ENCODE data around the gene A3GALT2.

Gene A3GALT2

GRCh38 chr1:33367485-33368405, 46.8 kb upstream of the A3GALT2 start:
- no peak for TF ChIP-seq TAF1 (IDR thresholded peaks at IDR 0.05; ENCODE audit: borderline replicate concordance, insufficient read depth, low read length)
- no peak for TF ChIP-seq POLR2AphosphoS5 (IDR thresholded peaks at IDR 0.05; ENCODE audit: low read depth, low read length)
- TF ChIP-seq SIN3A (IDR thresholded peaks at IDR 0.05; ENCODE audit: borderline replicate concordance, insufficient read depth, low read length), result no peak
- TF ChIP-seq REST (IDR thresholded peaks at IDR 0.05; ENCODE audit: insufficient read depth in 1 of 2, low read depth in 2 of 2, low read length in 2 of 2), result no peak
- no peak for TF ChIP-seq FOXP2 (optimal IDR thresholded peaks at IDR 0.05; ENCODE audit: borderline replicate concordance, extremely low read depth, extremely low read length, insufficient read depth)

- TF ChIP-seq SIN3A (IDR thresholded peaks at IDR 0.05; ENCODE audit: borderline replicate concordance, insufficient read depth, low read length), result no peak
- no peak for TF ChIP-seq POLR2AphosphoS5 (IDR thresholded peaks at IDR 0.05; ENCODE audit: low read depth, low read length)
- TF ChIP-seq FOXP2 (optimal IDR thresholded peaks at IDR 0.05; ENCODE audit: borderline replicate concordance, extremely low read depth, extremely low read length, insufficient read depth), result no peak
- TF ChIP-seq REST (IDR thresholded peaks at IDR 0.05; ENCODE audit: insufficient read depth in 1 of 2, low read depth in 2 of 2, low read length in 2 of 2), result no peak
- TF ChIP-seq TAF1 (IDR thresholded peaks at IDR 0.05; ENCODE audit: borderline replicate concordance, insufficient read depth, low read length), result no peak
These were observed 46.0 kb upstream of the A3GALT2 start for GRCh38 chr1:33366762-33367484.

- TF ChIP-seq REST (IDR thresholded peaks at IDR 0.05; ENCODE audit: insufficient read depth in 1 of 2, low read depth in 2 of 2, low read length in 2 of 2) (no peak), SIN3A (IDR thresholded peaks at IDR 0.05; ENCODE audit: borderline replicate concordance, insufficient read depth, low read length) (no peak), FOXP2 (optimal IDR thresholded peaks at IDR 0.05; ENCODE audit: borderline replicate concordance, extremely low read depth, extremely low read length, insufficient read depth) (no peak), TAF1 (IDR thresholded peaks at IDR 0.05; ENCODE audit: borderline replicate concordance, insufficient read depth, low read length) (no peak), POLR2AphosphoS5 (IDR thresholded peaks at IDR 0.05; ENCODE audit: low read depth, low read length) (no peak)
These were observed 44.7 kb upstream of the A3GALT2 start for GRCh38 chr1:33365560-33365997.

GRCh38 chr1:33364565-33364918, 43.6 kb upstream of the A3GALT2 start:
- TF ChIP-seq REST (IDR thresholded peaks at IDR 0.05; ENCODE audit: insufficient read depth in 1 of 2, low read depth in 2 of 2, low read length in 2 of 2), result no peak
- no peak for TF ChIP-seq FOXP2 (optimal IDR thresholded peaks at IDR 0.05; ENCODE audit: borderline replicate concordance, extremely low read depth, extremely low read length, insufficient read depth)
- TF ChIP-seq POLR2AphosphoS5 (IDR thresholded peaks at IDR 0.05; ENCODE audit: low read depth, low read length), result no peak
